ENCODE results near the gene CFAP410.
A peak's percentile ranks its signal among the peaks of the same experiment; 100 is the strongest.

CFAP410 gene

GRCh38 chr21:44291936-44292811 is 47.0 kb downstream of the CFAP410 start:
- H3K27ac Mint-ChIP-seq (ENCODE audit: low read depth): no peak overlapping the region
- H3K9me3 Mint-ChIP-seq: no peaks in the 10 kb centered on the region
- peaks cover 9% of the 10 kb centered on the region for H3K27me3 Mint-ChIP-seq
- peaks cover 2% of the 10 kb centered on the region for H3K36me3 Mint-ChIP-seq (ENCODE audit: insufficient read depth)
- H3K4me1 Mint-ChIP-seq: peaks cover 5% of the 10 kb centered on the region
- no peak for ATAC-seq (replicated peaks; ENCODE audit: extremely low read depth, poor library complexity, severe bottlenecking)
- H3K4me3 Mint-ChIP-seq: no peak overlapping the region
- DNase-seq (ENCODE audit: low spot score in 2 of 2): no peak

DNA sequence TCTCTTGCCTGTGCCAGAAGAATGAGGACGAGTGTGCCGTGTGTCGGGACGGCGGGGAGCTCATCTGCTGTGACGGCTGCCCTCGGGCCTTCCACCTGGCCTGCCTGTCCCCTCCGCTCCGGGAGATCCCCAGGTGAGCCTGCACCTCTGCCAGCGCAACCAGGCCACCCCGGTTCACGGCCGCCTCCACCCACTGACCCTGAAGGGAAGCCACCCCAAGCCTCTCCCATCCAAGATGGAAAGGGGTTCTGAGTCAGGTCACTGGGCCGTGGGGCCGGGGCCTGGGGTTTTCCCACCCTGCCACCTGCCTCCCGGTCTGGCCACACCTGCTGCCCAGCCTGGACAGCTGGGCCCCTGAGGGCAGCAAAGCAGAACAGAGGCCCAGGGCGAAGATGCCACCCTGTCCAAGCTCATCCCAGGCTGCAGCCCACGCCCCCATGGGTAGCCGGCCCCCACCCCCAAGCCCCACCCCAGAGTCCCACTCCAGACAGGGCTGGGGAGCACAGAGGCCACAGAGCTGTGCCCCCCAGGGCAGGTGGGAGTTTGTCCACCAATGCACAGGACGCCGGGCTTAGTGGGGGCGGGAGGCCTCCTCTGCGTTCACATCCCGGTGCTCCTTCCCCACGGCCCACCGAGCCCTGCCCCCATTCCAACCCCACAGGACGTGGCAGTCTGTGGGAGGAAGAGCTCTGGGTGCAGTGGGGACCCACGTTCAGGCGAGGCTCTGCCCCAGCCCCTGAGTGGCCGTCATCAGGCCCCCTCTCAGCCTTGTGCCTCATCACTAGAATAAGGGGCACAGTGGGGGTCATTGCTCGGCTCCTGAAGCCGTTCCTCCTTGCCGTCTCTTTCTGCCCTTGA is 47.9 kb downstream of the CFAP410 start:
- Mint-ChIP-seq H3K27ac (ENCODE audit: low read depth) (no peak overlapping the region), H3K9me3 (no peaks in the 10 kb centered on the region), H3K4me1 (peaks cover 5% of the 10 kb centered on the region), H3K27me3 (peaks cover 9% of the 10 kb centered on the region), H3K4me3 (no peak overlapping the region), H3K36me3 (ENCODE audit: insufficient read depth) (peaks cover 2% of the 10 kb centered on the region)
- ATAC-seq (replicated peaks; ENCODE audit: extremely low read depth, poor library complexity, severe bottlenecking) (no peak), DNase-seq (ENCODE audit: low spot score in 2 of 2) (no peak)

DNA sequence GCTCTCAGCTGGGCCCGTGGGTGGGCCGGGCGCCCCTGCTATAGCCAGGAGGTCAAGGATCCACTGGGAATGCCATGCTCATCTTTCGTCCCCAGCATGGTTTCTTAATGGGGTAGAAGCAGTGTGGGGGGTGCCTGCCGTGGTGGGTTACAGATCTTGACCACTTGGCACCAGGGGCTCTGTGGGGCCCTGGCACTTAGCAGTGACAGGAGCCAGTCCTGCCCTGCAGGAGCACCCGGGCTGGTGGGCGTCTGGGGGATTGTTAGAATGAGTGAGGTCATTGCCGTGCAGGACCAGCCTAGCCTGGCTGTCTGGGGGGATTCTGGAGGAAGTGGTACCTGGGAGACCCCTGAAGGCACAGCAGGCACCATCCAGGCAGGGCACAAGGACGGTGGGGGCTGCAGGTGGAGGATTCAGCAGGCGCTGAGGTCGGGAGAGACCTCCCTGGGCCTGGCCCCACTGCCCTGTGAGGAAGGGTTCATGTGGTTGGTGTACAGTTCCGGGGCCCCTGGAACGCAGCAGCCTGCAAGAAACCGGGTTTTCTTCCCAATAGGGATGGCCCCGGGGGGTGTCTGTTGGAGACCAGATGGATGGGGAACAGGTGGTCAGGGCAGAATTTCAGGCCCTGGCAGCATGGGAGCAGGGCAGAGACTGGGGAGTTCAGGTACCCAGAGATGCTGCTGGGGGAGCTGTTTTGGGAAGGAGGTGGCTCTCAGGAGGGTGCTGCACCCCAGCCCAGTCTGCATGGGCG is 48.7 kb downstream of the CFAP410 start:
- Mint-ChIP-seq H3K27me3 (peaks cover 9% of the 10 kb centered on the region), H3K36me3 (ENCODE audit: insufficient read depth) (peaks cover 2% of the 10 kb centered on the region), H3K4me1 (peaks cover 5% of the 10 kb centered on the region), H3K27ac (ENCODE audit: low read depth) (peak overlapping the region; percentile 76), H3K4me3 (no peak overlapping the region), H3K9me3 (no peaks in the 10 kb centered on the region)
- DNase-seq (ENCODE audit: low spot score in 2 of 2) (no peak), ATAC-seq (replicated peaks; ENCODE audit: extremely low read depth, poor library complexity, severe bottlenecking) (no peak)

GRCh38 chr21:44289381-44290010 is 49.7 kb downstream of the CFAP410 start:
- ATAC-seq (replicated peaks; ENCODE audit: extremely low read depth, poor library complexity, severe bottlenecking): no peak
- peaks cover 2% of the 10 kb centered on the region for H3K36me3 Mint-ChIP-seq (ENCODE audit: insufficient read depth)
- no peak overlapping the region for H3K4me3 Mint-ChIP-seq
- no peak for DNase-seq (ENCODE audit: low spot score in 2 of 2)
- H3K27ac Mint-ChIP-seq (ENCODE audit: low read depth): no peak overlapping the region
- peaks cover 5% of the 10 kb centered on the region for H3K4me1 Mint-ChIP-seq
- no peaks in the 10 kb centered on the region for H3K9me3 Mint-ChIP-seq
- H3K27me3 Mint-ChIP-seq: peaks cover 9% of the 10 kb centered on the region

DNA sequence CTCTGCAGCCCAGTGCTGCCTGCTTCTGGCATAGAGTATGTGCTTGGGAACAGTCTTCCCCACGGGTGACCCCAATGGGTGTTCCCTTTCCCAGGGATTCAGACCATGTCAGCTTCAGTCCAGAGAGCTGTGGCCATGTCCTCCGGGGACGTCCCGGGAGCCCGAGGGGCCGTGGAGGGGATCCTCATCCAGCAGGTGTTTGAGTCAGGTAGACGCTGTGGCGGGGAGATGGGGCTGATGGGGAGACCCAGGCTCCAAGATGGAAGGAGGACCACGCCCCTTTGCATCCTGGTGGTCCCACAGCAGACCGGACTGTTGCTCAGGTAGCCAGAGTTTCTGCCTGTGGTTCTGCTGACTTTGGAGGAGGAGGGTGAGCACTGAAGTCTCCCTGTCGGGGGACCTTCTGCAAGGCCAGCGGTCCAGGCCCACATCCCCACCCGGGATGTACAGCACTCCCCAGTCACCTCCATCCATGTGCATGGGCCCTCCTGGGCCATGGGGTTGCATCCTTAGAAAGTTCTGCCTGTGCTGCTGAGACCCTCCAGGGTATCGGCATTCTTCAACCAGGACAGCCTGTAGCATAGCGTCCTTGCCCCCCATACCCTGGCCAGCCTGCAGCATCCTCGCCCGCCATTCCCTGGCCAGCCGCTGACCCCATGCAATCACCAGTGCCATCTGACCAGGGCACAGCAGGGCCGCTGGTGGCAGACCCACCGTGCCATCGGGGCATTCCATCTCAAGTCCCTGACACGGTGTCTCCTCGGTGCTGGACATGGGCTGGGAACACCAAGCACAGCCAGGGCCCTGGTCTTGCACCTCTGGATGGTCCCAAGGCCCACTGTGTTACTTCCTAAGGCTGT is 50.7 kb downstream of the CFAP410 start:
- peaks cover 9% of the 10 kb centered on the region for H3K27me3 Mint-ChIP-seq
- no peak overlapping the region for H3K27ac Mint-ChIP-seq (ENCODE audit: low read depth)
- H3K4me1 Mint-ChIP-seq: peaks cover 5% of the 10 kb centered on the region

GRCh38 chr21:44286716-44287632 is 52.2 kb downstream of the CFAP410 start:
- Mint-ChIP-seq H3K9me3 (no peaks in the 10 kb centered on the region), H3K27me3 (peaks cover 9% of the 10 kb centered on the region), H3K27ac (ENCODE audit: low read depth) (no peak overlapping the region), H3K4me1 (peaks cover 5% of the 10 kb centered on the region), H3K4me3 (no peak overlapping the region), H3K36me3 (ENCODE audit: insufficient read depth) (no peaks in the 10 kb centered on the region)
- ATAC-seq (replicated peaks; ENCODE audit: extremely low read depth, poor library complexity, severe bottlenecking) (no peak), DNase-seq (ENCODE audit: low spot score in 2 of 2) (no peak)

More for the DNA sequence above, 50.7 kb downstream of the CFAP410 start:
- ATAC-seq (replicated peaks; ENCODE audit: extremely low read depth, poor library complexity, severe bottlenecking): no peak
- H3K9me3 Mint-ChIP-seq: no peaks in the 10 kb centered on the region
- H3K36me3 Mint-ChIP-seq (ENCODE audit: insufficient read depth): peaks cover 2% of the 10 kb centered on the region
- no peak overlapping the region for H3K4me3 Mint-ChIP-seq
- DNase-seq (ENCODE audit: low spot score in 2 of 2): no peak

DNA sequence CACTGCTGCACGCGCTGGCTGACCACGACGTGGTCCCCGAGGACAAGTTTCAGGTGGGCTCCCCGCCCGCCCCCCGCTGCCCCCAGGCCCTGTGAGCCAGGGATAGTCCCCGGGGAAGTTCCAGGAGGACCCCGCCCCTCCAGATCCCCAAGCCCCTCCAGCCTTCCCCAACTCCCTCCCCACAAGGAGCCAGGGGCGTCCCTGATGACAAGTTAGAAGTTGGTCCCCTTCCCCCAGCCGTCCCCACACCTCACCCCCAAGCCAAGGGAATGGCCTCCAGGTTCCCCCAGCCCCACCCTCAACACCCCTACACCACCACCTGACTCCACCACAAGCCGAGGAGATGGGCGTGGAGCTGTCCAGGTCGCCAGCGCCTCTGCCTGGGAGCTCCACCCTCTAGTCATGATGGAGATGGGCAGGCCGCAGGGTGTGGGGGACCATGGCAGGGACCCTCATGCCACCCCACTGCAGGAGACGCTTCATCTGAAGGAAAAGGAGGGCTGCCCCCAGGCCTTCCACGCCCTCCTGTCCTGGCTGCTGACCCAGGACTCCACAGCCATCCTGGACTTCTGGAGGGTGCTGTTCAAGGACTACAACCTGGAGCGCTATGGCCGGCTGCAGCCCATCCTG is 53.0 kb downstream of the CFAP410 start:
- Mint-ChIP-seq H3K27ac (ENCODE audit: low read depth) (no peak overlapping the region), H3K9me3 (no peaks in the 10 kb centered on the region), H3K36me3 (ENCODE audit: insufficient read depth) (no peaks in the 10 kb centered on the region), H3K27me3 (peaks cover 9% of the 10 kb centered on the region), H3K4me3 (no peak overlapping the region), H3K4me1 (peaks cover 5% of the 10 kb centered on the region)
- no peak for ATAC-seq (replicated peaks; ENCODE audit: extremely low read depth, poor library complexity, severe bottlenecking)
- no peak for DNase-seq (ENCODE audit: low spot score in 2 of 2)

DNA sequence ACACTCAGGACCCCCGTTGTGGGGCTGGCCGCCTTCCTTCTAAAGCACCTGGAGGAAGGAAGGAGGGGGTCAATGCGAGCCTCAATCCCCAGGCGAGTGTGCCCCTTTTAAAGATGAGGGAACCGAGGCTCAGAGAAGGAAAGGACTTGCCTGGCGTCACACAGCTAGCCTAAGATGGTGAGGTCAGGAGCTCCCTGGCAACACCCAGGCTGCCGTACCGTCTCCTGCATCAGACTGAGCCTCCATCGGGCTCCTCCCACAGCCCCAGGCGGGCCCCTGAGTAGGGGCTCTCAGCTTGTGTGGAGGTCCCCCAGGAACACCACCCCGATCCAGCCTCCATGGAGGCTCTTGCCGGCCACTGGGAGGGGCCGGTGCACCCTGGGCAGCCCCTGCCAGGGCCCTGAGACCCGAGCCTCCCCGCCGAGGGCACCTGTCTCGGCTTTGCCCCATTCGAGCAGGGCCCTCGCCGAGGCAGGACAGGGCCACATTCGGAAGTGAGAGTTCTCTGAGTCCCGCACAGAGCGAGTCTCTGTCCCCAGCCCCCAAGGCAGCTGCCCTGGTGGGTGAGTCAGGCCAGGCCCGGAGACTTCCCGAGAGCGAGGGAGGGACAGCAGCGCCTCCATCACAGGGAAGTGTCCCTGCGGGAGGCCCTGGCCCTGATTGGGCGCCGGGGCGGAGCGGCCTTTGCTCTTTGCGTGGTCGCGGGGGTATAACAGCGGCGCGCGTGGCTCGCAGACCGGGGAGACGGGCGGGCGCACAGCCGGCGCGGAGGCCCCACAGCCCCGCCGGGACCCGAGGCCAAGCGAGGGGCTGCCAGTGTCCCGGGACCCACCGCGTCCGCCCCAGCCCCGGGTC is 53.8 kb downstream of the CFAP410 start, which contains the start of gene AIRE:
Gene AIRE (plus strand): TSS at position 739 of the 855 bp plus-strand sequence. CDS start 131 bp downstream, outside the sequence.
- peaks cover 3% of the 10 kb centered on the region for H3K4me1 Mint-ChIP-seq
- H3K27ac Mint-ChIP-seq (ENCODE audit: low read depth): no peak within 1 kb of the TSS
- H3K9me3 Mint-ChIP-seq: no peaks in the 10 kb centered on the region
- no peak for ATAC-seq (replicated peaks; ENCODE audit: extremely low read depth, poor library complexity, severe bottlenecking)
- no peak for DNase-seq (ENCODE audit: low spot score in 2 of 2)
- H3K36me3 Mint-ChIP-seq (ENCODE audit: insufficient read depth): no peaks in the 10 kb centered on the region
- peaks cover 5% of the 10 kb centered on the region for H3K27me3 Mint-ChIP-seq
- H3K4me3 Mint-ChIP-seq: no peak within 1 kb of the TSS

GRCh38 chr21:44283948-44284347 is 55.2 kb downstream of the CFAP410 start:
- H3K27ac Mint-ChIP-seq (ENCODE audit: low read depth): no peak overlapping the region
- H3K9me3 Mint-ChIP-seq: no peaks in the 10 kb centered on the region
- ATAC-seq (replicated peaks; ENCODE audit: extremely low read depth, poor library complexity, severe bottlenecking) (no peak), DNase-seq (ENCODE audit: low spot score in 2 of 2) (no peak)
- H3K36me3 Mint-ChIP-seq (ENCODE audit: insufficient read depth): no peaks in the 10 kb centered on the region
- no peaks in the 10 kb centered on the region for H3K4me1 Mint-ChIP-seq
- no peak overlapping the region for H3K4me3 Mint-ChIP-seq
- no peaks in the 10 kb centered on the region for H3K27me3 Mint-ChIP-seq
